HepG2 (cell line): ENCODE measurements around the gene CEACAM16. TPM values are rescaled to one million over a fixed set of nuclear protein-coding genes. Genes with fewer than 3 reads are reported as not detected.
A peak's percentile ranks its signal among the peaks of the same experiment; 100 is the strongest.

Source experiments
- HNRNPLL ChIP-seq: fragments of 200-400 bp; formaldehyde crosslinking; IDR thresholded peaks from 2 replicates; pipeline ENCODE4 v1.6.1; 2017; ENCODE audit warnings: mild to moderate bottlenecking, low read depth, low read length; ENCODE audit not compliant: poor library complexity, severe bottlenecking
- IKZF4 ChIP-seq: sonication (generic); formaldehyde crosslinking; IDR thresholded peaks from 2 replicates; pipeline ENCODE4 v1.5.1; 2020; ENCODE audit warnings: borderline replicate concordance, mild to moderate bottlenecking, low read depth, missing genetic modification reagents; ENCODE audit errors: not compliant biosample characterization
- ISL2 ChIP-seq: sonication (generic); formaldehyde crosslinking; IDR thresholded peaks from 2 replicates; pipeline ENCODE4 v1.5.0; 2020; ENCODE audit warnings: missing genetic modification reagents
- KMT2B ChIP-seq: IDR thresholded peaks from 2 replicates; pipeline ENCODE4 v1.6.1; 2016; ENCODE audit warnings: missing genetic modification reagents, missing compliant biosample characterization
- MTF1 ChIP-seq: sonication (generic); formaldehyde crosslinking; IDR thresholded peaks from 2 replicates; pipeline ENCODE4 v1.5.0; 2020; ENCODE audit warnings: missing genetic modification reagents
- NFRKB ChIP-seq: fragments of 450-650 bp; IDR thresholded peaks from 2 replicates; pipeline ENCODE4 v1.6.1; 2017
- PBX3 ChIP-seq: sonication (generic); formaldehyde crosslinking; IDR thresholded peaks from 2 replicates; pipeline ENCODE4 v1.8.1; 2023; ENCODE audit warnings: missing genetic modification reagents, inconsistent platforms, borderline replicate concordance
- SMARCE1 ChIP-seq: fragments of 450-650 bp; IDR thresholded peaks from 2 replicates; pipeline ENCODE4 v1.6.1; 2017; ENCODE audit warnings: borderline replicate concordance
- SOX6 ChIP-seq, 2 experiments: fragments of 450-650 bp in 1 of 2; sonication (generic) in 1 of 2; formaldehyde crosslinking in 1 of 2; IDR thresholded peaks; 2 replicates each; pipeline versions ENCODE4 v1.4.0 to v1.6.1; 2017 to 2020; ENCODE audit warnings: antibody characterized with exemption in 1 of 2, mild to moderate bottlenecking in 1 of 2, missing genetic modification reagents in 1 of 2
- SP1 ChIP-seq, 2 experiments: fragments of 450-650 bp in 1 of 2; sonication (generic) in 1 of 2; formaldehyde crosslinking in 1 of 2; IDR thresholded peaks; 2 replicates each; pipeline versions ENCODE4 v1.4.0 to v1.6.1; 2016 to 2020; ENCODE audit warnings: missing genetic modification reagents in 1 of 2
- TFDP1 ChIP-seq: IDR thresholded peaks from 2 replicates; pipeline ENCODE4 v1.6.1; 2016; ENCODE audit warnings: missing compliant biosample characterization, missing genetic modification reagents, borderline replicate concordance
- ZNF24 ChIP-seq: fragments of 450-650 bp; IDR thresholded peaks from 2 replicates; pipeline ENCODE4 v1.6.1; 2017; ENCODE audit warnings: antibody characterized with exemption, mild to moderate bottlenecking
- ZNF407 ChIP-seq: sonication (generic); formaldehyde crosslinking; IDR thresholded peaks from one replicate; pipeline ENCODE4 v1.5.1; 2020; ENCODE audit warnings: mild to moderate bottlenecking, missing genetic modification reagents; ENCODE audit errors: not compliant biosample characterization
- ZNF44 ChIP-seq: sonication (generic); formaldehyde crosslinking; IDR thresholded peaks from 2 replicates; pipeline ENCODE4 v1.5.1; 2020; ENCODE audit warnings: mild to moderate bottlenecking, missing genetic modification reagents
- polyA plus RNA-seq, 8 experiments: library from polyadenylated mRNA; depleted of rRNA in 3 of 8; stranded (reverse) in 7 of 8; unstranded in 1 of 8; fragments of >200 nt; fragmentation: Illumina TruSeq in 4 of 8; extraction: Trizol in 4 of 8; gene quantifications; 2 replicates each; pipeline versions ENCODE4 v1.2.1 to v1.2.3, GENCODE V29; 2011 to 2016; ENCODE audit warnings: low read depth in 4 of 8, missing spikeins in 1 of 8, mixed read lengths in 1 of 8; ENCODE audit not compliant: insufficient read depth in 1 of 8
- total RNA-seq, 5 experiments: library from RNA; depleted of rRNA; stranded (reverse); fragments of >200 nt; fragmentation: Illumina TruSeq; extraction: Trizol; gene quantifications; 2 replicates each; pipeline ENCODE4 v1.2.3, GENCODE V29; 2016; ENCODE audit warnings: low read depth in 1 of 5
- TF ChIP-seq, protein P1 (sequence below): sonication (generic); formaldehyde crosslinking; IDR thresholded peaks from 2 replicates; pipeline ENCODE4 v1.5.1; 2020; ENCODE audit warnings: missing genetic modification reagents, mild to moderate bottlenecking, borderline replicate concordance

Gene CEACAM16
- total and polyA plus RNA-seq, 2 of the 13 experiments (the other 11 are each of a cell fraction or from before 2014, with no cell fraction given) = not detected

GRCh38 chr19:44746946-44747738 lies 48.2 kb downstream of the CEACAM16 start (continued):
- TF ChIP-seq ZNF24 (no peak), SP1 (IDR thresholded peaks at IDR 0.05) (no peak), SP1 (CRISPR knock-in tag; IDR thresholded peaks at IDR 0.05) (peak; percentile 47), ZNF44 (CRISPR knock-in tag) (no peak), MTF1 (CRISPR knock-in tag) (no peak), KMT2B (no peak), SMARCE1 (no peak), NFRKB (no peak), TFDP1 (peak; percentile 21; the same call in 1 of the 2 replicates), SOX6 (IDR thresholded peaks at IDR 0.05) (no peak), SOX6 (CRISPR knock-in tag; IDR thresholded peaks at IDR 0.05) (peak; percentile 40; the same call in 1 of the 2 replicates), ISL2 (CRISPR knock-in tag) (peak; percentile 45; the same call in 1 of the 2 replicates), IKZF4 (no peak), HNRNPLL (peak; percentile 48), ZNF407 (no peak), PBX3 (CRISPR knock-in tag) (no peak)
- TF ChIP-seq, protein P1, sequence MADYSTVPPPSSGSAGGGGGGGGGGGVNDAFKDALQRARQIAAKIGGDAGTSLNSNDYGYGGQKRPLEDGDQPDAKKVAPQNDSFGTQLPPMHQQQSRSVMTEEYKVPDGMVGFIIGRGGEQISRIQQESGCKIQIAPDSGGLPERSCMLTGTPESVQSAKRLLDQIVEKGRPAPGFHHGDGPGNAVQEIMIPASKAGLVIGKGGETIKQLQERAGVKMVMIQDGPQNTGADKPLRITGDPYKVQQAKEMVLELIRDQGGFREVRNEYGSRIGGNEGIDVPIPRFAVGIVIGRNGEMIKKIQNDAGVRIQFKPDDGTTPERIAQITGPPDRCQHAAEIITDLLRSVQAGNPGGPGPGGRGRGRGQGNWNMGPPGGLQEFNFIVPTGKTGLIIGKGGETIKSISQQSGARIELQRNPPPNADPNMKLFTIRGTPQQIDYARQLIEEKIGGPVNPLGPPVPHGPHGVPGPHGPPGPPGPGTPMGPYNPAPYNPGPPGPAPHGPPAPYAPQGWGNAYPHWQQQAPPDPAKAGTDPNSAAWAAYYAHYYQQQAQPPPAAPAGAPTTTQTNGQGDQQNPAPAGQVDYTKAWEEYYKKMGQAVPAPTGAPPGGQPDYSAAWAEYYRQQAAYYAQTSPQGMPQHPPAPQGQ (CRISPR knock-in tag) = no peak
